A549 (cell line): ENCODE results near the gene SAT2. TPM values are rescaled to one million over a fixed set of nuclear protein-coding genes. Genes with fewer than 3 reads are reported as not detected.

Experiments
- ATAC-seq, 2 experiments: fragments of 200-7000 bp in 1 of 2; fragments of >200 bp in 1 of 2; cut with Nextera tagmentation in 1 of 2; cut with Tn5 transposase in 1 of 2; 3 replicates each; pipeline versions ENCODE4 v1.8.0 to v1.9.1; 2018 to 2020; ENCODE audit warnings: mild to moderate bottlenecking in 1 of 2, moderate library complexity in 1 of 2
- CTCF ChIA-PET: fragments of 300-600 bp; sonication (Branson Sonifier 250); formaldehyde crosslinking; extraction: SDS; loops from one replicate; lab custom pipeline; 2021; ENCODE audit warnings: antibody characterized with exemption, inconsistent platforms; lab: Yijun Ruan, JAX
- POLR2A ChIA-PET: fragments of 350-600 bp; formaldehyde crosslinking; extraction: SDS; loops from one replicate; lab custom pipeline; 2021; ENCODE audit warnings: antibody characterized with exemption, inconsistent platforms; lab: Yijun Ruan, JAX
- DNase-seq, 2 experiments: peaks; one replicate each; pipeline versions ENCODE4 v3.0.0 to v3.0.0-alpha.2; 2011 to 2016; ENCODE audit warnings: low read depth in 1 of 2, low spot score in 1 of 2
- FAIRE-seq: peaks from 2 replicates; lab custom pipeline; 2011; peaks lifted over from hg19 to GRCh38; lab: Jason Lieb, UNC
- H3K27ac ChIP-seq, 2 experiments: fragments of >200 bp; sonication (Bioruptor Twin); formaldehyde crosslinking; 3 replicates each; pipeline ENCODE4 v1.5.1; 2016 to 2017
- H3K4me1 ChIP-seq: fragments of >200 bp; sonication (Bioruptor Twin); formaldehyde crosslinking; 3 replicates; pipeline ENCODE4 v1.6.1; 2016
- H3K4me2 ChIP-seq: fragments of >200 bp; sonication (Bioruptor Twin); formaldehyde crosslinking; 3 replicates; pipeline ENCODE4 v1.6.1; 2016
- H3K4me3 ChIP-seq: fragments of >200 bp; sonication (Bioruptor Twin); formaldehyde crosslinking; 3 replicates; pipeline ENCODE4 v1.5.1; 2016
- H3K9me3 ChIP-seq: fragments of >200 bp; sonication (Bioruptor Twin); formaldehyde crosslinking; 3 replicates; pipeline ENCODE4 v1.6.1; 2016
- EHF ChIP-seq: fragments of 250-450 bp; sonication (Bioruptor Pico); IDR thresholded peaks from 2 replicates; pipeline ENCODE4 v1.5.0; 2020; ENCODE audit warnings: mild to moderate bottlenecking
- EHMT2 ChIP-seq: fragments of 200-600 bp; sonication (generic); IDR thresholded peaks from 2 replicates; pipeline ENCODE4 v1.6.1; 2016; ENCODE audit warnings: antibody characterized with exemption, low read depth, mild to moderate bottlenecking, moderate library complexity
- ESRRA ChIP-seq: fragments of 150-350 bp; IDR thresholded peaks from 2 replicates; pipeline ENCODE4 v1.6.1; 2014; ENCODE audit warnings: mild to moderate bottlenecking, low read length, borderline replicate concordance
- FOSB ChIP-seq: fragments of 250-450 bp; sonication (Bioruptor Pico); IDR thresholded peaks from 2 replicates; pipeline ENCODE4 v1.5.0; 2020; ENCODE audit warnings: mild to moderate bottlenecking, moderate library complexity
- HOXB13 ChIP-seq: fragments of 250-450 bp; sonication (Bioruptor Pico); IDR thresholded peaks from 2 replicates; pipeline ENCODE4 v1.5.0; 2020; ENCODE audit warnings: low read depth, mild to moderate bottlenecking, moderate library complexity
- MAFK ChIP-seq: fragments of 450-650 bp; IDR thresholded peaks from 2 replicates; pipeline ENCODE4 v1.6.1; 2014; ENCODE audit not compliant: partially characterized antibody
- MYC ChIP-seq: IDR thresholded peaks from 2 replicates; pipeline ENCODE4 v1.6.1; 2012; ENCODE audit warnings: mild to moderate bottlenecking, inconsistent platforms, low read length, improper control_type of control experiment, borderline replicate concordance
- NFE2L2 ChIP-seq: fragments of 150-350 bp; conservative IDR thresholded peaks from 2 replicates; pipeline ENCODE4 v1.6.1; 2014; ENCODE audit warnings: low read length
- ZNF302 ChIP-seq: fragments of 250-450 bp; sonication (Bioruptor Pico); IDR thresholded peaks from 2 replicates; pipeline ENCODE4 v1.9.0; 2021; ENCODE audit warnings: inconsistent platforms, mild to moderate bottlenecking, moderate library complexity
- WGBS: methylation state at CpG from one replicate; pipeline ENCODE4 v1.1.6; 2017; ENCODE audit errors: missing lambda C conversion rate; 5-methylcytosine and 5-hydroxymethylcytosine counted together
- polyA plus RNA-seq, 4 experiments: library from polyadenylated mRNA; depleted of rRNA in 3 of 4; stranded (reverse); fragments of >200 nt; fragmentation: RNase III in 1 of 4; extraction: RNeasy Plus Mini Kit Qiagen cat#74134 plus additional on column Dnase treatment in 1 of 4; gene quantifications; 2 replicates in 3 of 4; 3 replicates in 1 of 4; pipeline ENCODE4 v1.2.3, GENCODE V29; 2011 to 2017
- TF ChIP-seq, protein P1 (sequence below): fragments of 250-450 bp; sonication (Bioruptor Pico); IDR thresholded peaks from 2 replicates; pipeline ENCODE4 v1.5.0; 2021; ENCODE audit warnings: mild to moderate bottlenecking, moderate library complexity, borderline replicate concordance
- TF ChIP-seq, protein P2 (sequence below): fragments of 450-650 bp; IDR thresholded peaks from 2 replicates; pipeline ENCODE4 v1.6.1; 2014; ENCODE audit warnings: antibody characterized with exemption
- TF ChIP-seq, protein P3 (sequence below): fragments of >200 bp; sonication (Bioruptor Twin); formaldehyde crosslinking; IDR thresholded peaks from 3 replicates; pipeline ENCODE4 v1.6.1; 2016

SAT2 gene
- polyA plus RNA-seq, 2 of the 4 experiments (the other 2 are of a cell fraction) = 38.1 to 76.3 TPM

DNA sequence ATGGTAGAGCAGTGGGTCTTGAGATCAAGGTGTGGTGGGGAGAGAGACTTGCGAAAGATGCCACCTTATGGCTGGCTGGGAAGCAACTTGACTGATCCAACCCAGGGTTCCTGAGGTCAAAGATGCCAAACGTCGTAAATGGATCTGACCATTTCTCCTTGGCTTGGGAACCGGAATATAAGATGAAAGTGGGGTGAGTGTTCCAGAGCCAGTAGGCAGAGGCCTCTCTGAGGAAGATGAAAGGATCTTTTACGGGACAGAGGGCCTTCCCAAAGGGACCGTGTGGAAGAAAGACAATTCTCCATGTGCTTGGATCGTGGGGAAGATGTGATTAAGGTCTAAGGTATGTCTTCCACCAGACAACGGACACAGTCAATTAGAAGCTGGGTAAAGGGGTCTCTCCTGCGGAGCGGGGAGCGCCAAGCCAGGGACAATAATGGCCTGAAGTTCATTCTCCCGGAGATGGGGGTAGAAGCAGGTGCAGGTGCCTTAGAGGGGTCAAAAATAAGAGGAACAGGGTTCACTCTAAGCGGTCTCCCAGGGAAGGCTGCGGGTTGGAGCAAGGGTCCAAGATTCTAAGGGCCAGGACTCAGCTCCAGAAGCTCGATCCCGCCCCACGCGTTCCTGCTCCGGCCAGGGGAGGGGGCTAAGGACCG lies 13.7 kb downstream of the SAT2 start (continued):
- no peak for TF ChIP-seq EHF (CRISPR knock-in tag)

DNA sequence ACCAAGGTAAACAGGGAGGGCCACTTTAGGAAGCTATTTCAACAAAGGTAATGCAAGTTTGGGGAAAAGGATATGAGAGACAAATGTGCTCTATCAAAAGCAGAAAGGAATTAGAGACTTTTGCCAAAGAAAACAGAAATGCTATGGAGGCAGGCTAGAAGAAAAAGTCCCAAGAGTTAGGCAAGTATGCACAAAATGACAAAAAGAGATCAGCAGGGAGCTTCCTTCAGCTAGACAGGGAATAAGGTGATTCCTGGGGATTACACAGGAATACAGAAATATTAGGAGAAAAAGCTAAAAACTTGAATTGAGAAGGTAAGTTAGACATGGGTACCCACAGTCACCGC lies 15.4 kb downstream of the SAT2 start:
- Histone ChIP-seq H3K9me3 (no peaks in the 10 kb centered on the region), H3K27ac (peak overlapping the region; percentile 40 to 66; a peak in 4 of 6 replicates), H3K4me3 (no peak overlapping the region), H3K4me2 (peak overlapping the region; percentile 91), H3K4me1 (peaks cover 29% of the 10 kb centered on the region)
- TF ChIP-seq HOXB13 (CRISPR knock-in tag) (no peak), MYC (no peak), EHMT2 (no peak), ESRRA (no peak)
- TF ChIP-seq, protein P1, sequence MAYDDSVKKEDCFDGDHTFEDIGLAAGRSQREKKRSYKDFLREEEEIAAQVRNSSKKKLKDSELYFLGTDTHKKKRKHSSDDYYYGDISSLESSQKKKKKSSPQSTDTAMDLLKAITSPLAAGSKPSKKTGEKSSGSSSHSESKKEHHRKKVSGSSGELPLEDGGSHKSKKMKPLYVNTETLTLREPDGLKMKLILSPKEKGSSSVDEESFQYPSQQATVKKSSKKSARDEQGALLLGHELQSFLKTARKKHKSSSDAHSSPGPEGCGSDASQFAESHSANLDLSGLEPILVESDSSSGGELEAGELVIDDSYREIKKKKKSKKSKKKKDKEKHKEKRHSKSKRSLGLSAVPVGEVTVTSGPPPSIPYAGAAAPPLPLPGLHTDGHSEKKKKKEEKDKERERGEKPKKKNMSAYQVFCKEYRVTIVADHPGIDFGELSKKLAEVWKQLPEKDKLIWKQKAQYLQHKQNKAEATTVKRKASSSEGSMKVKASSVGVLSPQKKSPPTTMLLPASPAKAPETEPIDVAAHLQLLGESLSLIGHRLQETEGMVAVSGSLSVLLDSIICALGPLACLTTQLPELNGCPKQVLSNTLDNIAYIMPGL (CRISPR knock-in tag) = no peak
- TF ChIP-seq, protein P2, sequence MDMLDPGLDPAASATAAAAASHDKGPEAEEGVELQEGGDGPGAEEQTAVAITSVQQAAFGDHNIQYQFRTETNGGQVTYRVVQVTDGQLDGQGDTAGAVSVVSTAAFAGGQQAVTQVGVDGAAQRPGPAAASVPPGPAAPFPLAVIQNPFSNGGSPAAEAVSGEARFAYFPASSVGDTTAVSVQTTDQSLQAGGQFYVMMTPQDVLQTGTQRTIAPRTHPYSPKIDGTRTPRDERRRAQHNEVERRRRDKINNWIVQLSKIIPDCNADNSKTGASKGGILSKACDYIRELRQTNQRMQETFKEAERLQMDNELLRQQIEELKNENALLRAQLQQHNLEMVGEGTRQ = no peak
- WGBS = 96% methylated on average over 1 of the region's 1 CpG
- POLR2A ChIA-PET = interaction anchor here (6.1 kb wide), 1 partner anchor 75 kb away, joined by 58 read pairs; the partner anchor contains the start of genes TP53 and WRAP53
- DNase-seq (no peak), FAIRE-seq (peak; percentile 51), ATAC-seq (no peak)
- CTCF ChIA-PET = interaction anchor here (0.9 to 7.7 kb wide), 9 partner anchors 11 to 150 kb away, joined by 3 to 56 read pairs (median 5); partner anchors contain the start of genes SAT2, SOX15, TP53 and WRAP53

DNA sequence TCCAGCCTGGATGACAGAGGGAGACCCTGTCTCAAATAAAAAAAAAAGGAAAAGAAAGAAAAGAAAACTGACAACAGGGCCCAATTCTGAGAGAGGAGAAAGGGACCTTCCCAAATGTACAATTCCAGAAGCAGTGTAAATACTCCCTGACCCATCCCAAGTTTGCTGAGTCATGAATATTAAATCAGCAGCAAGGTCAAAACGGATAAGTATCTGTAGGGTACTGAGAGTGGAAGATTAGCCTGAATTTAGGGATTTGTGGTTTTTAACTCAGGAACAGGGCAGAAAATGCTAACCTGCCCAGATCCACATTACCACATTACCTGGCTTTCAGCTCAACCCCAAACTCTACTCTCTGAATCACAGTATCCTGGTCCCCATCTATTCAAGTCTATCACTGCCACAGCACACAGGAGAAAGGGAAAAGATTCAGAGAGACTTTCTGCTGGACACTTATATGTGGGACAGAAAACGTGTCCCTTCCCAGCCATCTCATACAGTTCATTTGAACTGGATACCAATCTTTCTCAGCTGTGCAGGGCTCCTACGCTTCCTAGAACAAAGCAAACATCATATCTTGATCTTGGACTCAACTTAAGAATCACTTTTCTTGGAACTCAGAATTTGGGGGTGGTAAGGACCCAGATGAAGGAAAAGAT lies 15.9 kb downstream of the SAT2 start:
- no peaks in the 10 kb centered on the region for H3K9me3 ChIP-seq
- WGBS = 68% methylated on average over 3 of the region's 3 CpGs
- peaks cover 29% of the 10 kb centered on the region for H3K4me1 ChIP-seq
- DNase-seq (no peak), ATAC-seq (no peak), FAIRE-seq (no peak)
- no peak overlapping the region for H3K4me3 ChIP-seq
- ChIA-PET CTCF (interaction anchor here (0.6 to 7.7 kb wide), 13 partner anchors 11 to 149 kb away, joined by 3 to 56 read pairs (median 5); partner anchors contain the start of genes SAT2, SOX15, TP53 and WRAP53), POLR2A (interaction anchor here (1.1 to 6.1 kb wide), 2 partner anchors 40 to 76 kb away, joined by 3 to 58 read pairs; partner anchors contain the start of genes ATP1B2, TP53 and WRAP53)
- peak overlapping the region; percentile 91 for H3K4me2 ChIP-seq
- H3K27ac ChIP-seq = peak overlapping the region; percentile 40 to 66; a peak in 5 of 6 replicates
- peak; percentile 82 for TF ChIP-seq NFE2L2
- TF ChIP-seq FOSB (CRISPR knock-in tag) = no peak
- peak; percentile 99 for TF ChIP-seq MAFK

DNA sequence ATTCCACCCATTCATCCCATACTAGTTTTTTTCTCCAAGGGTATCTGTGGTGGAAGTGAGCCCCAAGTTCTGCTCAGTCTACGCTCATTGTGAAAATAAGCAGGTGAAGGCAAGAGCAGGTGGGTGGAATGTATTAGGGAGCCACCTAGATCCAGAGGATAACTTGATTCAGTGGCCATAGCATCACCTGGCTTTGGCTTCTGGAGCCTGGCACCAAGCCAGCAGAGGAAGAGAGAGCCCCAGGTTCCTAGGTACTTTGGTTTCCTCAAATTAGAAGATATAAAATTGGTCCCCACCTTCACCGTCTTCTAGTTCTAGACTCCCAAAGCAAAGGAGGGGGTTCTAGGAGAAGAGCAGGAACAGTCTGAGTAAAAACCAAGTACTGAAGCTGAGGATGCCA lies 17.0 kb downstream of the SAT2 start:
- Histone ChIP-seq H3K27ac (no peak overlapping the region), H3K4me2 (no peak overlapping the region), H3K9me3 (no peaks in the 10 kb centered on the region), H3K4me1 (peaks cover 29% of the 10 kb centered on the region)
- ChIA-PET CTCF (interaction anchor here (0.7 to 7.7 kb wide), 8 partner anchors 10 to 113 kb away, joined by 3 to 56 read pairs (median 8); partner anchors contain the start of genes SOX15, TP53 and WRAP53), POLR2A (interaction anchor here (0.7 to 1.1 kb wide), 2 partner anchors 27 to 41 kb away, joined by 3 read pairs; partner anchors contain the start of genes ATP1B2 and MPDU1)
- DNase-seq (no peak), ATAC-seq (no peak)
- TF ChIP-seq, protein P3, sequence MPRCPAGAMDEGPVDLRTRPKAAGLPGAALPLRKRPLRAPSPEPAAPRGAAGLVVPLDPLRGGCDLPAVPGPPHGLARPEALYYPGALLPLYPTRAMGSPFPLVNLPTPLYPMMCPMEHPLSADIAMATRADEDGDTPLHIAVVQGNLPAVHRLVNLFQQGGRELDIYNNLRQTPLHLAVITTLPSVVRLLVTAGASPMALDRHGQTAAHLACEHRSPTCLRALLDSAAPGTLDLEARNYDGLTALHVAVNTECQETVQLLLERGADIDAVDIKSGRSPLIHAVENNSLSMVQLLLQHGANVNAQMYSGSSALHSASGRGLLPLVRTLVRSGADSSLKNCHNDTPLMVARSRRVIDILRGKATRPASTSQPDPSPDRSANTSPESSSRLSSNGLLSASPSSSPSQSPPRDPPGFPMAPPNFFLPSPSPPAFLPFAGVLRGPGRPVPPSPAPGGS = no peak
- TF ChIP-seq MAFK = no peak
- TF ChIP-seq ZNF302 (CRISPR knock-in tag) = no peak
- TF ChIP-seq, all 56 proteins: peak for 0
- peak; percentile 49 for FAIRE-seq
- 99% methylated on average over 2 of the region's 2 CpGs for WGBS
- no peak overlapping the region for H3K4me3 ChIP-seq
